IMR-90 (cell line): Measurements from ENCODE around the gene TBC1D17.

ENCODE experiments used
- BHLHE40 ChIP-seq: fragments of 150-350 bp; IDR thresholded peaks from 2 replicates; pipeline ENCODE4 v1.6.1; 2016; ENCODE audit warnings: mild to moderate bottlenecking, low read depth, low read length
- CEBPB ChIP-seq: IDR thresholded peaks from 2 replicates; pipeline ENCODE4 v1.6.1; 2012; ENCODE audit warnings: low read depth, low read length, improper control_type of control experiment
- FOS ChIP-seq: fragments of 150-350 bp; IDR thresholded peaks from 2 replicates; pipeline ENCODE4 v1.6.1; 2016; ENCODE audit warnings: low read depth, low read length
- MXI1 ChIP-seq: IDR thresholded peaks from 2 replicates; pipeline ENCODE4 v1.6.1; 2012; ENCODE audit warnings: low read depth, mild to moderate bottlenecking, low read length, moderate library complexity, borderline replicate concordance
- NFE2L2 ChIP-seq: fragments of 150-350 bp; IDR thresholded peaks from 2 replicates; pipeline ENCODE4 v1.6.1; 2016; ENCODE audit warnings: low read depth, mild to moderate bottlenecking, low read length
- POLR2A ChIP-seq: IDR thresholded peaks from 2 replicates; pipeline ENCODE4 v1.6.1; 2012; ENCODE audit warnings: mild to moderate bottlenecking, low read depth, low read length
- RAD21 ChIP-seq: IDR thresholded peaks from 2 replicates; pipeline ENCODE4 v1.6.1; 2012; ENCODE audit warnings: low read length, improper control_type of control experiment
- RCOR1 ChIP-seq: IDR thresholded peaks from 2 replicates; pipeline ENCODE4 v1.6.1; 2012; ENCODE audit warnings: mild to moderate bottlenecking, low read length, improper control_type of control experiment; ENCODE audit not compliant: insufficient replicate concordance
- TF ChIP-seq, protein P1 (sequence below): conservative IDR thresholded peaks from 2 replicates; pipeline ENCODE4 v1.5.1; 2012; ENCODE audit warnings: mild to moderate bottlenecking, low read depth, low read length, improper control_type of control experiment
- TF ChIP-seq, protein P2 (sequence below): fragments of 150-350 bp; IDR thresholded peaks from 2 replicates; pipeline ENCODE4 v1.6.1; 2016; ENCODE audit warnings: low read depth, mild to moderate bottlenecking, low read length, moderate library complexity, borderline replicate concordance
- TF ChIP-seq, protein P3 (sequence below): fragments of 150-350 bp; IDR thresholded peaks from 2 replicates; pipeline ENCODE4 v1.6.1; 2017; ENCODE audit warnings: mild to moderate bottlenecking, antibody characterized with exemption, low read length, low read depth

DNA sequence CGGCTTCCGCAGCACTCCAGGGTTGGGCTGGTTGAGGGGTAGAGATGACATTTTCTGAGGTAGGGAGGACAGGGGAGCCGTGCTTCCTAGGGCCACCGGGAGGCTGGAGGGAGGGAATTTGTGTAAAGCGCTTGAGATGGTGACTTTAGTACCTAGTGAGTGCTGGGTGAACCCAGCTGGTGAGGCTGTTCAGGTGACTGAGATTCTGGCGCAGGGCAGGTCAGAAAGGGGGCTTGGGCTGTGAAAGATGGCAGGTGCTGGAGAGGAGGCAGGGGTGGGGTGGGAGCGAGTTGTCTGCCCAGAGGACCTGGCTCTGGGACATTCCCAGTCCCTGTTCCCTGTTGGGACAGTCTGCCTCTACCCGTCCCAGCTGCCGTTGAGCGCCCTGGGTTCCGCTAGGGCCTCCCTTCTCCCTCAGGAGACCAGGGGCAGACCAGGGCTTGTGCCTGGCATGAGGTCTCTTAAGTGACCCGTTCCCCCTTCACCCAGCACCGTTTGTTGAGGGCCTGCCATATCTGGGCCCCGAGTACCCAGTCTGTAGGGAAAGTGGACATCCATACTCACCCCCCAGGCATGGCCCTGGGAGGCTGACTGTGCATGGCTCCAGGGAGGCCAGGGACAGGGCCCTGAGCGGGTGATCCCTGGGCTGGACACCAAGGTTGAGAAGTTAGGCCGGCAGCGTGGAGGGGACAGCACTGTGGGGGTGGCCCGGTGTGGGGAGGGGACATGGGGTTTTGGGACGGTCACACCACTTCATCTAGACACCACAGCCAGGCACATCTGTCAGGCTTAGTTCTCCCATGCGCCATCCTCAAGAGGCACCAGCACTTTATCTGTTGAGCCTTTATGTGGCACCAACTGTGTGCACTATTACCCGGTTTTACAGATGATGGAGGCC lies 21.6 kb upstream of the TBC1D17 start:
- TF ChIP-seq, protein P1, sequence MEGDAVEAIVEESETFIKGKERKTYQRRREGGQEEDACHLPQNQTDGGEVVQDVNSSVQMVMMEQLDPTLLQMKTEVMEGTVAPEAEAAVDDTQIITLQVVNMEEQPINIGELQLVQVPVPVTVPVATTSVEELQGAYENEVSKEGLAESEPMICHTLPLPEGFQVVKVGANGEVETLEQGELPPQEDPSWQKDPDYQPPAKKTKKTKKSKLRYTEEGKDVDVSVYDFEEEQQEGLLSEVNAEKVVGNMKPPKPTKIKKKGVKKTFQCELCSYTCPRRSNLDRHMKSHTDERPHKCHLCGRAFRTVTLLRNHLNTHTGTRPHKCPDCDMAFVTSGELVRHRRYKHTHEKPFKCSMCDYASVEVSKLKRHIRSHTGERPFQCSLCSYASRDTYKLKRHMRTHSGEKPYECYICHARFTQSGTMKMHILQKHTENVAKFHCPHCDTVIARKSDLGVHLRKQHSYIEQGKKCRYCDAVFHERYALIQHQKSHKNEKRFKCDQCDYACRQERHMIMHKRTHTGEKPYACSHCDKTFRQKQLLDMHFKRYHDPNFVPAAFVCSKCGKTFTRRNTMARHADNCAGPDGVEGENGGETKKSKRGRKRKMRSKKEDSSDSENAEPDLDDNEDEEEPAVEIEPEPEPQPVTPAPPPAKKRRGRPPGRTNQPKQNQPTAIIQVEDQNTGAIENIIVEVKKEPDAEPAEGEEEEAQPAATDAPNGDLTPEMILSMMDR: no peak
- TF ChIP-seq, protein P2, sequence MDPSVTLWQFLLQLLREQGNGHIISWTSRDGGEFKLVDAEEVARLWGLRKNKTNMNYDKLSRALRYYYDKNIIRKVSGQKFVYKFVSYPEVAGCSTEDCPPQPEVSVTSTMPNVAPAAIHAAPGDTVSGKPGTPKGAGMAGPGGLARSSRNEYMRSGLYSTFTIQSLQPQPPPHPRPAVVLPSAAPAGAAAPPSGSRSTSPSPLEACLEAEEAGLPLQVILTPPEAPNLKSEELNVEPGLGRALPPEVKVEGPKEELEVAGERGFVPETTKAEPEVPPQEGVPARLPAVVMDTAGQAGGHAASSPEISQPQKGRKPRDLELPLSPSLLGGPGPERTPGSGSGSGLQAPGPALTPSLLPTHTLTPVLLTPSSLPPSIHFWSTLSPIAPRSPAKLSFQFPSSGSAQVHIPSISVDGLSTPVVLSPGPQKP: no peak
- TF ChIP-seq FOS (no peak), CEBPB (no peak), POLR2A (no peak), BHLHE40 (no peak), RAD21 (no peak), MXI1 (no peak), NFE2L2 (no peak), RCOR1 (no peak)
- TF ChIP-seq, protein P3, sequence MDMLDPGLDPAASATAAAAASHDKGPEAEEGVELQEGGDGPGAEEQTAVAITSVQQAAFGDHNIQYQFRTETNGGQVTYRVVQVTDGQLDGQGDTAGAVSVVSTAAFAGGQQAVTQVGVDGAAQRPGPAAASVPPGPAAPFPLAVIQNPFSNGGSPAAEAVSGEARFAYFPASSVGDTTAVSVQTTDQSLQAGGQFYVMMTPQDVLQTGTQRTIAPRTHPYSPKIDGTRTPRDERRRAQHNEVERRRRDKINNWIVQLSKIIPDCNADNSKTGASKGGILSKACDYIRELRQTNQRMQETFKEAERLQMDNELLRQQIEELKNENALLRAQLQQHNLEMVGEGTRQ: no peak
